Activated naive CD4-positive, alpha-beta T cell treated with anti-CD3 and anti-CD28 coated beads for 36 hours (primary cell): Measurements from ENCODE around the gene KRT7. TPM values are rescaled to one million over a fixed set of nuclear protein-coding genes. Genes with fewer than 3 reads are reported as not detected.
A peak's percentile ranks its signal among the peaks of the same experiment; 100 is the strongest.

Experiments
- CTCF ChIA-PET: fragments of 350-600 bp; sonication (Branson Sonifier 250); formaldehyde crosslinking; loops from one replicate; lab custom pipeline; 2021; ENCODE audit warnings: antibody characterized with exemption; lab: Charles Lee
- DNase-seq: peaks from one replicate; pipeline ENCODE4 v3.0.0-alpha.2; 2020
- H3K27ac Mint-ChIP-seq: one replicate; pipeline ENCODE4 v1.8.0; 2021; ENCODE audit warnings: mild to moderate bottlenecking, mixed read lengths
- H3K27me3 Mint-ChIP-seq: one replicate; pipeline ENCODE4 v1.8.0; 2021; ENCODE audit warnings: low read depth, mixed read lengths
- H3K36me3 Mint-ChIP-seq: one replicate; pipeline ENCODE4 v1.8.0; 2021; ENCODE audit warnings: low read depth, mixed read lengths
- H3K4me1 Mint-ChIP-seq: one replicate; pipeline ENCODE4 v1.8.0; 2021; ENCODE audit warnings: low read depth, mixed read lengths
- H3K4me3 Mint-ChIP-seq: one replicate; pipeline ENCODE4 v1.8.0; 2021; ENCODE audit warnings: mild to moderate bottlenecking, moderate library complexity, mixed read lengths
- H3K9me3 Mint-ChIP-seq: one replicate; pipeline ENCODE4 v1.8.0; 2021; ENCODE audit warnings: mixed read lengths
- intact Hi-C: fragments of 100-400 bp; cut with micrococcal nuclease; formaldehyde crosslinking; loops from one replicate; pipeline ENCODE4 v1.15.1; 2023
- total RNA-seq, 2 experiments: library from RNA; stranded (reverse); gene quantifications; one replicate each; pipeline ENCODE4 v1.2.3, GENCODE V29; 2021

The KRT7 gene
- total RNA-seq, 2 experiments from 2014 or later = 1.9 to 3.4 TPM

DNA sequence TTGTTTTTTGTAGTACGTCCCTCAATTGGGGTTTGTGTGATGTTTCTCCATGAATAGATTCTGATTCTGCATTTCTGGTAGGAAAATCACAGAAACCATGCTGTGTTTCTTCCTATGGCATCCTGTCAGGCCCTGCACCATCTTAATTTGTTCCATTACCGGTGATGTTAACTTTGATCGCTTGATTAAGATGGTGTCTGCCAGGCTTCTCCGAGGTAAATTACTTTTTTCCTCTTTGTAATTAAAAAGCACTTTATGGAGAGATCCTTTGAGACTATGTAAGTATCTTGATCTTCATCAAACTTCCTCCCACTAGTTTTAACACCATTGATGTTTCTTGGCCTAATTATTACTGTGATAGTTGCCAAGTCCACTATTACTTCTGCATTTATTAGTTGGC is 15.0 kb upstream of the KRT7 start:
- Mint-ChIP-seq H3K4me1 (peaks cover 12% of the 10 kb centered on the region), H3K9me3 (no peaks in the 10 kb centered on the region), H3K27ac (no peak overlapping the region), H3K4me3 (no peak overlapping the region), H3K36me3 (no peaks in the 10 kb centered on the region), H3K27me3 (peaks cover 18% of the 10 kb centered on the region)
- CTCF ChIA-PET = no interaction called here
- intact Hi-C loops = no loop called here
- DNase-seq = no peak

DNA sequence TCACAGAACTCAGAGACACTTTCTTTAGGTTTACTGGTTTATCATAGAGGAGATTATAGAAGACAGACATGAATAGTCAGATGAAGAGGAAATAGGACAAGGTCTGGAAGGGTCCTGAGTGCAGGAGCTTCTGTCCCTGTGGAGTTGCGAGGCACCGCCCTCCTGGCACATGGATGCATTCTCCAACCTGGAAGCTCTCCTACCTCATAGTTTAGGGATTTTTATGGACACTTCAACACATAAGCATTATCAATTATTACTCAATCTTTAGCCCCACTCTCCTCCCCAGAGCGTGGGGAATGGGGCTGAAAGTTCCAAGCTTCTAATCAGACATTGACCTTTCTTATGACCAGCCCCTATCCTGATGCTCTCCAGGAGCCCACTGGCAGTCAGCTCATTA is 12.6 kb upstream of the KRT7 start:
- CTCF ChIA-PET = interaction anchor here (1.0 to 1.2 kb wide), 2 partner anchors 30 to 59 kb away, joined by 3 read pairs; no protein-coding TSS in a partner anchor
- DNase-seq = no peak
- no peak overlapping the region for H3K27ac Mint-ChIP-seq
- H3K36me3 Mint-ChIP-seq = no peaks in the 10 kb centered on the region
- H3K27me3 Mint-ChIP-seq = peaks cover 19% of the 10 kb centered on the region
- H3K9me3 Mint-ChIP-seq = no peaks in the 10 kb centered on the region
- intact Hi-C loops = loop anchor here (10.0 kb wide), 1 partner anchor 246 kb away; no protein-coding TSS in a partner anchor
- H3K4me1 Mint-ChIP-seq = peaks cover 22% of the 10 kb centered on the region
- H3K4me3 Mint-ChIP-seq = no peak overlapping the region

DNA sequence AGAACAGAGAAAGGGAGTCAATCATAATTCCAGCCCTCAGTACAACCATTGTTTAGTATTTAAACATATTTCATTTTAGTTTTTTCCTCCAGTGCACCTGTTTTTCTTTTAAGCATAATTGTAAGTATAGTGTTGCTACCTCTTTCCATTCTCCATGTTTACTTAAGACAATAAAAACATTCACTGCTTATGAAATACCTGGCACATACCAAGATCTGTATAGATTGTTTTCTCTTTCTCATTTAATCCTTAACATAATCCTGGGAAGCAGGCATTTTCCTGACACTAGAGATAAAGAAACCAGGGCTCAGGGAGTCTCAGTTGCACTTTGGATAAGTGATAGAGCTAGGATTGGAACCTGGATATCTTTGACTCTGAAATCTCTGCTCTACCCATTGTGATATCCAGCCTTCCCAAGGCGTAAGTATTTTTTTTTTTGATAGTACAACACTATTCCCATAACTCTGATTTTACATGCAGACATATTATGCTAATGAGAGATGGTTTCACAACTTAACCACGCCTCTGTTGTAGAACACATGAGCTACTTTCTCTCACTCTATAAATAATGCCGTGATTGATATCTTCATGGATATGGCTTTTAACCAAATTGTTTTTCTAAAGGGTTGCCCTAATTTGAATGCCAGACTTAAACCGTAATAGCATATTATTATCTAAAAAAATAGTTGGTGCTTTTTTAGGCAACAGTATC is 11.8 kb upstream of the KRT7 start:
- H3K27me3 Mint-ChIP-seq = peaks cover 19% of the 10 kb centered on the region
- H3K4me3 Mint-ChIP-seq = no peak overlapping the region
- peaks cover 22% of the 10 kb centered on the region for H3K4me1 Mint-ChIP-seq
- H3K27ac Mint-ChIP-seq = no peak overlapping the region
- H3K36me3 Mint-ChIP-seq = no peaks in the 10 kb centered on the region
- intact Hi-C loops = loop anchor here (1.0 to 10.0 kb wide), 2 partner anchors 196 to 246 kb away; no protein-coding TSS in a partner anchor
- no peaks in the 10 kb centered on the region for H3K9me3 Mint-ChIP-seq
- CTCF ChIA-PET = interaction anchor here (0.5 to 1.8 kb wide), 23 partner anchors 8 to 665 kb away, joined by 3 to 20 read pairs (median 4); no protein-coding TSS in a partner anchor
- no peak for DNase-seq

DNA sequence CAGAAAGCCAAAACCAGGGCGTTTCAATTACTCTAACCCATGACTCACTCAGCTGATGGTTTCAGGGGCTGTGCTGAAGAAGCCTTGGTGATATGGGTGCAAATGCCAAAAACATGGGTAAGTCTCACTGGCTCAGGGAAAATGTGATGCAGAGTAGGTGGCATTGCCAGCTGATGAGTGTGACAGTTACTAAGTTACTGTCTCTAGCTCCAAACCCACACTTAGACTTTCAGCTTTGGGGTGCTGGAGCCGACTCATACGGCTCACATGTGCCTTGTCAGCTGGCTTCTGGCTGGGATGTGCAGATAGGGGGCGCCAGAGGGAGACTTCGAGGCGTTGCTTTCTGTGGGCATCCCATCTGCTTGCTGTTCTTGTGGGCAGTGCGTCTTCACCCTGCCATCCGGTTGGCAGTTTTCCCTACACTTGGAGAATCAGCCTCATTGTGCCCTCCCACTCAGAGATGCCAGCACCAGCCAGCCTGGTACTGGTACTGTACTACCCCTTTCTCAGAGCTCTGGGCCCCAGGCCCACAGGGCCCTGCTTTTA is 11.1 kb upstream of the KRT7 start:
- CTCF ChIA-PET = interaction anchor here (0.6 to 1.8 kb wide), 22 partner anchors 9 to 598 kb away, joined by 3 to 20 read pairs (median 4); no protein-coding TSS in a partner anchor
- Mint-ChIP-seq H3K36me3 (no peaks in the 10 kb centered on the region), H3K4me3 (no peak overlapping the region), H3K4me1 (peaks cover 22% of the 10 kb centered on the region), H3K27ac (peak overlapping the region; percentile 14), H3K27me3 (peaks cover 25% of the 10 kb centered on the region), H3K9me3 (no peaks in the 10 kb centered on the region)
- intact Hi-C loops = loop anchor here (1.0 to 10.0 kb wide), 5 partner anchors 22 to 247 kb away; no protein-coding TSS in a partner anchor
- peak; percentile 96 for DNase-seq

DNA sequence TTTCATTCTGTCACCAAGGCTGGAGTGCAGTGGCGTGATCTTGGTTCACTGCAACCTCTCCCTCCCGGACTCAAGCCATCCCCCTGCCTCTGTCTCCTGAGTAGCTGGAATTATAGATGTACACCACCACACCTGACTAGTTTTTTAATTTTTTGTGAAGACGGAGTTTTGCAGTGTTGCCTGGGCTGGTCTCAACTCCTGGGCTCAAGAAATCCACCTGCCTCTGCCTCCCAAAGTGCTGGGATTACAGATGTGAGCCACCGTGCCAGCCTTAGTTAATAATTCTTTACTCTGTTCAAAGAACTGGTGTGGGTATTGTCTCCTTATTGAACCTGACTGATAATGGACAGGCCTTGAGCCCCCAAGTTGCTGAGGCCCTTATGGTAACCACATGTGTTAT is 10.4 kb upstream of the KRT7 start:
- CTCF ChIA-PET = interaction anchor here (1.2 to 1.8 kb wide), 11 partner anchors 16 to 130 kb away, joined by 3 to 20 read pairs (median 5); no protein-coding TSS in a partner anchor
- Mint-ChIP-seq H3K4me1 (peaks cover 22% of the 10 kb centered on the region), H3K36me3 (no peaks in the 10 kb centered on the region), H3K4me3 (no peak overlapping the region), H3K27ac (no peak overlapping the region), H3K9me3 (no peaks in the 10 kb centered on the region), H3K27me3 (peaks cover 23% of the 10 kb centered on the region)
- intact Hi-C loops = loop anchor here (1.0 to 10.0 kb wide), 4 partner anchors 22 to 248 kb away; no protein-coding TSS in a partner anchor
- DNase-seq = no peak

DNA sequence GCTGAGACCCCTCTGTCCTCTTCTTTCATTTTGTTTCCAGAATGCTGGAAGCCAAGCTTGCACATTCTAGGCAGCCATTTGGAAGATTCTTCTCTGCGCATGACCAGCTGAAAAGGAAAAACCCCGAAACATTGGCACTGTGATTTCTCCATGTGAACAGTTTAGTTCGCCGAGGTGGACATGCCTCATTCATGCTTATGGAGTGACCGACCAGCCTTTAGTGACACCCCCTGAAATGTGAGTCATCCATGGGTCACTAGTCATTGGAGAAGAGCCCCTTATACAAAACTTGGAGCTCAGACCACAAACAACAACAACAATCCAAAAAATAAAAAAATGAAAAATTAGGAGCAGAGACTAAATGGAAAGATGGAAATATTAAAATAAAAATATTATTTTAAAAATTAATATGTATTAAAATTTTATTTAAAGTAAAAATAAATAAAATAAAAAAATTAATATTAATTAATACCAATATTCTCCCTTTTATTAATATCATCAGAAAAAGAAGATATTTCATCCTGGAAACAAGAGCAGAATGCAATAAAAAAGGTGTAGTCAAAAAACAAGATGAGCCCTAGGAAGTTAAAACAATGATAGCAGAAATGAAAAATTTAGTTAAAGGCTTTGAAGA is 9.5 kb upstream of the KRT7 start:
- Mint-ChIP-seq H3K9me3 (no peaks in the 10 kb centered on the region), H3K36me3 (no peaks in the 10 kb centered on the region), H3K27ac (no peak overlapping the region), H3K4me3 (no peak overlapping the region), H3K4me1 (peaks cover 22% of the 10 kb centered on the region), H3K27me3 (peaks cover 26% of the 10 kb centered on the region)
- DNase-seq = no peak
- intact Hi-C loops = loop anchor here (2.0 to 10.0 kb wide), 2 partner anchors 55 to 249 kb away; no protein-coding TSS in a partner anchor
- CTCF ChIA-PET = interaction anchor here (1.1 to 3.8 kb wide), 2 partner anchors 55 to 56 kb away, joined by 3 to 20 read pairs; no protein-coding TSS in a partner anchor

DNA sequence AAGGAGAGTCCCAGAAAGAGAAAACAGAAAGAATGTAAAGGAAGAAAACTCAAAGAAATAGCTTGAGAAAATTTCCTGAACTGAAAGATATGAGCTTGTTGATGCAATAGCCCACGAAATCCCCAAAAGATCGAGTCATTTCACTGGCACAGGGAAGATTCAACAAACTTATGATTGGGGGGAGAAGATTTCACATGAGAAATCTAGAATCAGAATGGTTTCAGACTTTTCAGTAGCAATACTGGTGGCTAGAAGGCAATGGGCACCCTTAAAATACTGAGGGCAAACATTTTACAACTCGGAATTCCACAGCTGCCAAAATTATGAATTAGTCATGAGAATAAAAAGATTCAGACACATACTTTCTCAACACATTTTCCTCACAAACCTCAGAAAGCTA is 8.9 kb upstream of the KRT7 start:
- no peak overlapping the region for H3K27ac Mint-ChIP-seq
- CTCF ChIA-PET = interaction anchor here (1.1 to 3.8 kb wide), 3 partner anchors 8 to 57 kb away, joined by 3 to 20 read pairs (median 7); no protein-coding TSS in a partner anchor
- H3K4me3 Mint-ChIP-seq = no peak overlapping the region
- H3K9me3 Mint-ChIP-seq = no peaks in the 10 kb centered on the region
- DNase-seq = no peak
- H3K36me3 Mint-ChIP-seq = no peaks in the 10 kb centered on the region
- intact Hi-C loops = loop anchor here (10.0 kb wide), 1 partner anchor 249 kb away; no protein-coding TSS in a partner anchor
- H3K4me1 Mint-ChIP-seq = peaks cover 22% of the 10 kb centered on the region
- H3K27me3 Mint-ChIP-seq = peaks cover 28% of the 10 kb centered on the region

DNA sequence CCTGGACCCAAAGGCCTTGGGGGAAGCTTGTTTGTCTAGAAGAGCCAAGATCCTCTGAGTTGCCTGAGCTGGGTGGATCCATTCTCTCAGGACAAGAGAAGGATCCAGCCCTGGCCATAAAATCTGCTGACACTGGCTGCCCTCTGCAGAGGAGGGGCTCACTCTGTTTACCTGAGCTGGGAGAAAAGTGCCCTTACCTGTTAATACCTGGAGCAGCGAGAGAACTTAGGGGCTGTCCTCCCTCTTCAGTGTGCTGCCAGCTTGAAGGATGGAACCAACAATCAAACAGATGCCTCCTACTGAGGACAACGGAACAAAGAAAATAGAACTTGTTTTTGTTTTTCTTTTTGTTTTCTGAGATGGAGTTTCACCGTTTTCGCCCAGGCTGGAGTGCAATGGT is 7.3 kb upstream of the KRT7 start:
- CTCF ChIA-PET = interaction anchor here (0.7 to 3.8 kb wide), 8 partner anchors 10 to 550 kb away, joined by 3 to 20 read pairs (median 4); no protein-coding TSS in a partner anchor
- Mint-ChIP-seq H3K36me3 (no peaks in the 10 kb centered on the region), H3K9me3 (no peaks in the 10 kb centered on the region), H3K4me1 (peaks cover 22% of the 10 kb centered on the region), H3K4me3 (no peak overlapping the region), H3K27me3 (peaks cover 25% of the 10 kb centered on the region), H3K27ac (no peak overlapping the region)
- intact Hi-C loops = loop anchor here (10.0 kb wide), 1 partner anchor 251 kb away; no protein-coding TSS in a partner anchor
- no peak for DNase-seq

DNA sequence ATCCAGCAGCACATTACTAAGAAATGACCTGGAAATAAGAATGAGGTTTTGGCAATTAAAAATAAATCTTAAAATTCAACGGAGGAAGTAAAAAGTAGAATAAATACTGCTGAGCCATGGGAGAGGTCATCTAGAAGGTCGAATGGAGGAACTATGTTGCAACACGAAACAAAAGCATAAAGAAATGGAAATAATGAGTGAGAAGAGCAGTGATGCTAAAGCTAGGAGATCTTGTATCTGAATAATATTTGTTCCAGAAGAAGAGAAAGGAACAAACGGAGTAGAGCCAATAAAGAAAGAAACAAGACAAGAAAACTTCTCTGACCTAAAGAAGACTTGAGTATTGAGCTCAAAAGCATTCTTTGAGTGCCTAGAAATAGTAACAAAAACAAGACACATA is 6.6 kb upstream of the KRT7 start:
- intact Hi-C loops = loop anchor here (10.0 kb wide), 1 partner anchor 252 kb away; no protein-coding TSS in a partner anchor
- Mint-ChIP-seq H3K9me3 (no peaks in the 10 kb centered on the region), H3K4me1 (peaks cover 17% of the 10 kb centered on the region), H3K4me3 (no peak overlapping the region), H3K27ac (no peak overlapping the region), H3K36me3 (no peaks in the 10 kb centered on the region), H3K27me3 (peaks cover 28% of the 10 kb centered on the region)
- CTCF ChIA-PET = interaction anchor here (3.8 kb wide), 1 partner anchor 52 kb away, joined by 20 read pairs; no protein-coding TSS in a partner anchor
- no peak for DNase-seq

DNA sequence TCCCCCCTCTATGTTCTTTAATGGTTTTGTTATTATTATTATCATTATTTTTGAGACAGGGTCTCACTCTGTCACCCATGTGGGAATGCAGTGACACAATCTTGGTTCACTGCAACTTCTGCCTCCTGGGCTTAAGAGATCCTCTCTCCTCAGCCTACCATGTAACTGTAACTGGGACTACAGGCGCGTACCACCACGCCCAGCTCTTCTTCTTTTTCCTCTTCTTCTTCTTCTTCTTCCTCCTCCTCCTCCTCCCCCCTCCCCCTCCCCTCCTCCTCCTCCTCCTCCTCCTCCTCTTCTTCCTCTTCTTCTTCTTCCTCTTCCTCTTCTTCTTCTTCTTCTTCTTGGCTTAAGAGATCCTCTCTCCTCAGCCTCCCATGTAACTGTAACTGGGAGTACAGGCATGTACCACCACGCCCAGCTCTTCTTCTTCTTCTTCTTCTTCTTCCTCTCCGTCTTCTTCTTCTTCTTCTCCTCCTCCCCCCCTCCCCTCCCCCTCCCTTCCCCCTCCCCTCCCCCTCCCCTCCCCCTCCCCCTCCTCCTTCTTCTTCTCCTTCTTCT is 5.4 kb upstream of the KRT7 start:
- H3K27me3 Mint-ChIP-seq = peaks cover 40% of the 10 kb centered on the region
- H3K27ac Mint-ChIP-seq = no peak overlapping the region
- H3K4me3 Mint-ChIP-seq = no peak overlapping the region
- no peaks in the 10 kb centered on the region for H3K36me3 Mint-ChIP-seq
- CTCF ChIA-PET = no interaction called here
- H3K4me1 Mint-ChIP-seq = peaks cover 10% of the 10 kb centered on the region
- intact Hi-C loops = loop anchor here (10.0 kb wide), 1 partner anchor 253 kb away; no protein-coding TSS in a partner anchor
- no peaks in the 10 kb centered on the region for H3K9me3 Mint-ChIP-seq
- no peak for DNase-seq

DNA sequence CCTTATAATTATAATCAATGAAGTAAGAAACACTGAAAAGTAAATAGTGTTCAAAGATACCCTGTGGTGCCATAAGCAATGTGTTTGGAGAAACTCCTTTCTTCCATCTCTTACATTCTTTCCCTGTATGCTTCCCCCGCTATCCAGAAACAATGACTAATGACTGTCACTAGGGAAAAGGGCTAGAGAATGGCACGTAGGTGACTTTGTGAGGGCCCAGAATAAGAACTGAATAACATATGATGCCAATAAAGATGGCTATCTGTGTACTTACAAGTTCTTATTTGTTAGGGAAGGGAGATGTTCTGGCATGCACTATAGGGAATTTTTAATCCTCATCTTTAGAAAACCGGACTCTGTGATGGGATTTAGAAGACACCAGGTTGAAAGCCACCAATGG is 4.7 kb upstream of the KRT7 start:
- CTCF ChIA-PET = no interaction called here
- H3K27me3 Mint-ChIP-seq = peaks cover 42% of the 10 kb centered on the region
- no peaks in the 10 kb centered on the region for H3K9me3 Mint-ChIP-seq
- peaks cover 10% of the 10 kb centered on the region for H3K4me1 Mint-ChIP-seq
- no peaks in the 10 kb centered on the region for H3K36me3 Mint-ChIP-seq
- intact Hi-C loops = loop anchor here (10.0 kb wide), 1 partner anchor 254 kb away; no protein-coding TSS in a partner anchor
- H3K4me3 Mint-ChIP-seq = no peak overlapping the region
- no peak for DNase-seq
- no peak overlapping the region for H3K27ac Mint-ChIP-seq
